Fibroblast of lung (primary cell): Measurements from ENCODE around the gene DTL.

Experiments used
- EZH2 ChIP-seq: IDR thresholded peaks from 2 replicates; pipeline ENCODE4 v1.5.1; 2012; ENCODE audit warnings: low read length, control low read depth, mild to moderate bottlenecking; ENCODE audit errors: missing control alignments
- TF ChIP-seq, protein P1 (sequence below), 2 donors: IDR thresholded peaks in 1 of 2; conservative IDR thresholded peaks in 1 of 2; 1 replicate in 1 of 2; 2 replicates in 1 of 2; pipeline ENCODE4 v1.5.1; 2011 to 2012; ENCODE audit warnings: low read length in 2 of 2, control low read depth in 1 of 2, inconsistent platforms in 1 of 2, low read depth in 1 of 2, mild to moderate bottlenecking in 1 of 2

DNA sequence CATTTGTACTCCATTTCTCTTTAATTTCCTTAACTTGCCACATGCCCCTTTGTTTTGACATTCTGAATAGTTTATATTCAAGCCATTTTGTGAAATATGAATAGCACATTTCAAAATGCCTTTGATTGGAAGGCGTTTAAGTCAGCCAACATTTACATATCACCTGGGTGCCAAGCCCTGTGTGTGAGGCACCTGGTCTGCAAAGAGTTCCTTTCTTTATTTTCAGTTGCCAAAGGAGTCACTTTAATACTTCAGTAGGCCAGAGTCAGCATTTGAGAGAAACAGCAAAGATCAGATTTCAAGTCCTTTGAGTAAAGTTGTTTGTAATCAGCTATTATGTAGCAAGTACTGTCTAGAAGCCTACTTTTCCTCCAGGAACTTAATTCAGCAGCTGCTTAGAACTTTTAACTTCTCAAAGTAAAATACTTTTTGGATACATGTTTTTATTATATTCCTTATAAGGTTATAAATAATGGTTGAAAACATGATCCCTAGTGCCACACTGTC is 70.8 kb downstream of the DTL start:
- TF ChIP-seq, protein P1, sequence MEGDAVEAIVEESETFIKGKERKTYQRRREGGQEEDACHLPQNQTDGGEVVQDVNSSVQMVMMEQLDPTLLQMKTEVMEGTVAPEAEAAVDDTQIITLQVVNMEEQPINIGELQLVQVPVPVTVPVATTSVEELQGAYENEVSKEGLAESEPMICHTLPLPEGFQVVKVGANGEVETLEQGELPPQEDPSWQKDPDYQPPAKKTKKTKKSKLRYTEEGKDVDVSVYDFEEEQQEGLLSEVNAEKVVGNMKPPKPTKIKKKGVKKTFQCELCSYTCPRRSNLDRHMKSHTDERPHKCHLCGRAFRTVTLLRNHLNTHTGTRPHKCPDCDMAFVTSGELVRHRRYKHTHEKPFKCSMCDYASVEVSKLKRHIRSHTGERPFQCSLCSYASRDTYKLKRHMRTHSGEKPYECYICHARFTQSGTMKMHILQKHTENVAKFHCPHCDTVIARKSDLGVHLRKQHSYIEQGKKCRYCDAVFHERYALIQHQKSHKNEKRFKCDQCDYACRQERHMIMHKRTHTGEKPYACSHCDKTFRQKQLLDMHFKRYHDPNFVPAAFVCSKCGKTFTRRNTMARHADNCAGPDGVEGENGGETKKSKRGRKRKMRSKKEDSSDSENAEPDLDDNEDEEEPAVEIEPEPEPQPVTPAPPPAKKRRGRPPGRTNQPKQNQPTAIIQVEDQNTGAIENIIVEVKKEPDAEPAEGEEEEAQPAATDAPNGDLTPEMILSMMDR (conservative IDR thresholded peaks at IDR 0.05 in 1 of 2, IDR thresholded peaks at IDR 0.05 in 1 of 2; ENCODE audit: low read depth in 1 of 2, low read length in 2 of 2), result no peak
- TF ChIP-seq EZH2, result no peak
